ENCODE data around the gene OR10R2.

DNA sequence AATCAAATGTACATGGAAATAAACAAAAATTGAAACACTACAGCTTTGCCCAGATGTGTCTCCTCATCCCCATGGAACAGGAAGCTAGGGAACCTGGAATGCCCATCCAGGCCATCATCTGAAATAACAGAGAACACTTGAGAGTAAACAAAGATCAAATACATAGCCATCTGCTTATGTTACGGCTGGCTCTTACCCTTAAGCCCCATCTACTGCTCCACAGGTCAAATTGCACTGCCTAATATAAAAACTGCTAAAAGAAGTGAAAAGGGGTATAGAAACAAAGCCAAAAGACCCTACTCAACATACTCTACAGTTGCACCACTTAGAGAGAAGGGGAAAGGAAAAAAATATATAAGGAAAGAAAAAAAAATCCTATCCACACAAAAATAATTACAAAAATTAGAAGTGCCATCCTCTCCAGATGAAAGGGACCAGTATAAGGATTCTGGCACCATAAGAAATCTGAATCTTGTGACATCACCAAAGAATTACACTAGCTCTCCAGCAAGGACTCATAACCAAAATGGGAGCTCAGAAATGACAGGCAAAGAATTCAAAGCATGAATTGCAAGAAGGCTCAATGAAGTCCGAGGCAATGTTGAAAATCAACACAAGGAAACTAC is 55.3 kb downstream of the OR10R2 start:
- TF ChIP-seq HDGF (IDR thresholded peaks at IDR 0.05; ENCODE audit: borderline replicate concordance), result no peak
- no peak for TF ChIP-seq FOXM1 (IDR thresholded peaks at IDR 0.05; ENCODE audit: borderline replicate concordance)
- no peak for TF ChIP-seq ELF4 (IDR thresholded peaks at IDR 0.05)
- no peak for TF ChIP-seq FOXK2 (IDR thresholded peaks at IDR 0.05)
- TF ChIP-seq NFRKB (IDR thresholded peaks at IDR 0.05), result no peak
- no peak for TF ChIP-seq SP1 (IDR thresholded peaks at IDR 0.05)
- TF ChIP-seq, protein P1, sequence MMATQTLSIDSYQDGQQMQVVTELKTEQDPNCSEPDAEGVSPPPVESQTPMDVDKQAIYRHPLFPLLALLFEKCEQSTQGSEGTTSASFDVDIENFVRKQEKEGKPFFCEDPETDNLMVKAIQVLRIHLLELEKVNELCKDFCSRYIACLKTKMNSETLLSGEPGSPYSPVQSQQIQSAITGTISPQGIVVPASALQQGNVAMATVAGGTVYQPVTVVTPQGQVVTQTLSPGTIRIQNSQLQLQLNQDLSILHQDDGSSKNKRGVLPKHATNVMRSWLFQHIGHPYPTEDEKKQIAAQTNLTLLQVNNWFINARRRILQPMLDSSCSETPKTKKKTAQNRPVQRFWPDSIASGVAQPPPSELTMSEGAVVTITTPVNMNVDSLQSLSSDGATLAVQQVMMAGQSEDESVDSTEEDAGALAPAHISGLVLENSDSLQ (IDR thresholded peaks at IDR 0.05), result no peak
- no peak for TF ChIP-seq FOXA1 (IDR thresholded peaks at IDR 0.05)
- TF ChIP-seq TARDBP (IDR thresholded peaks at IDR 0.05), result no peak
